Lower lobe of right lung (tissue), 2 donors: ENCODE data around the gene TEC. TPM values are rescaled to one million over a fixed set of nuclear protein-coding genes. Genes with fewer than 3 reads are reported as not detected.
A peak's percentile ranks its signal among the peaks of the same experiment; 100 is the strongest.

Experiments
- ATAC-seq, 2 donors: fragments of 200-7000 bp; cut with Tn5 transposase; one replicate each; pipeline ENCODE4 v1.9.1; 2020 to 2022; ENCODE audit warnings: mild to moderate bottlenecking in 2 of 2, moderate library complexity in 2 of 2
- DNase-seq: peaks from one replicate; pipeline ENCODE4 v3.0.0-alpha.2; 2020
- H3K27ac ChIP-seq: fragments of 200-600 bp; one replicate; pipeline ENCODE4 v1.8.0; 2022
- H3K27me3 ChIP-seq: fragments of 200-600 bp; one replicate; pipeline ENCODE4 v1.8.0; 2022; ENCODE audit warnings: low read depth
- H3K36me3 ChIP-seq: fragments of 200-600 bp; one replicate; pipeline ENCODE4 v1.8.0; 2022; ENCODE audit warnings: mild to moderate bottlenecking
- H3K4me1 ChIP-seq: fragments of 200-600 bp; one replicate; pipeline ENCODE4 v1.8.0; 2022
- H3K4me3 ChIP-seq: fragments of 200-600 bp; one replicate; pipeline ENCODE4 v1.8.0; 2022; ENCODE audit warnings: mild to moderate bottlenecking
- H3K9me3 ChIP-seq: fragments of 200-600 bp; one replicate; pipeline ENCODE4 v1.8.0; 2022
- intact Hi-C: fragments of 100-400 bp; cut with DNase I; formaldehyde crosslinking; loops from one replicate; pipeline ENCODE4 v1.11.0; 2022
- total RNA-seq: library from RNA; stranded (reverse); fragmentation: NEBNext Ultra II Directional; extraction: Animal tissue kit (Norgen Biotek cat#: 25700); gene quantifications from one replicate; pipeline ENCODE4 v1.2.1, GENCODE V29; 2021
- TF ChIP-seq, protein P1 (sequence below): fragments of 200-600 bp; IDR thresholded peaks from one replicate; pipeline ENCODE4 v1.8.0; 2022; ENCODE audit warnings: antibody characterized with exemption, mild to moderate bottlenecking
- donor health status: DM: no; HTN: yes; CAD: no; lungs with severe emphysema.

Gene TEC
- total RNA-seq, 1 donor from 2014 or later, result 7.4 TPM

DNA sequence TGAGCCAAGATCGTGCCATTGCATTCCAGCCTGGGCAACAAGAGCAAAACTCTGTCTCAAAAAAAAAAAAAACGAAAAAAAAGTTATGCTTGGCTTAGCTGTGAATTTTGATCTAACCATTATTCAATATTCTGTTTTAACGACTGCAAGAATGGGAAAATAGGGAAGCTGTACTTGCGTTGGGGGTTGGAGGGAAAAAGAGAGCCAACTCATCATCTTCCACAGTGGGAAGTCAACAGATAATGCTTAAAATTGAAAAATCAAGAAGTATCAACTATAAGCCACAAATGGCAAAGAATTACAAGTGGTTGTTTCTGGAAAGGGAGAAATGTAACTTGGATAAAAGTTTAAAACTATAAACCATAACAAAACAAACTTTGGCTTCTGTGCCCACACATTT, 2.9 kb downstream of the TEC start:
- no peak overlapping the region for H3K27ac ChIP-seq
- TF ChIP-seq, protein P1, sequence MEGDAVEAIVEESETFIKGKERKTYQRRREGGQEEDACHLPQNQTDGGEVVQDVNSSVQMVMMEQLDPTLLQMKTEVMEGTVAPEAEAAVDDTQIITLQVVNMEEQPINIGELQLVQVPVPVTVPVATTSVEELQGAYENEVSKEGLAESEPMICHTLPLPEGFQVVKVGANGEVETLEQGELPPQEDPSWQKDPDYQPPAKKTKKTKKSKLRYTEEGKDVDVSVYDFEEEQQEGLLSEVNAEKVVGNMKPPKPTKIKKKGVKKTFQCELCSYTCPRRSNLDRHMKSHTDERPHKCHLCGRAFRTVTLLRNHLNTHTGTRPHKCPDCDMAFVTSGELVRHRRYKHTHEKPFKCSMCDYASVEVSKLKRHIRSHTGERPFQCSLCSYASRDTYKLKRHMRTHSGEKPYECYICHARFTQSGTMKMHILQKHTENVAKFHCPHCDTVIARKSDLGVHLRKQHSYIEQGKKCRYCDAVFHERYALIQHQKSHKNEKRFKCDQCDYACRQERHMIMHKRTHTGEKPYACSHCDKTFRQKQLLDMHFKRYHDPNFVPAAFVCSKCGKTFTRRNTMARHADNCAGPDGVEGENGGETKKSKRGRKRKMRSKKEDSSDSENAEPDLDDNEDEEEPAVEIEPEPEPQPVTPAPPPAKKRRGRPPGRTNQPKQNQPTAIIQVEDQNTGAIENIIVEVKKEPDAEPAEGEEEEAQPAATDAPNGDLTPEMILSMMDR, result no peak
- intact Hi-C loops, result no loop called here
- H3K9me3 ChIP-seq, result no peaks in the 10 kb centered on the region
- no peaks in the 10 kb centered on the region for H3K27me3 ChIP-seq
- no peak for ATAC-seq
- peaks cover 15% of the 10 kb centered on the region for H3K4me1 ChIP-seq
- H3K36me3 ChIP-seq, result no peaks in the 10 kb centered on the region
- no peak for DNase-seq
- H3K4me3 ChIP-seq, result no peak overlapping the region

DNA sequence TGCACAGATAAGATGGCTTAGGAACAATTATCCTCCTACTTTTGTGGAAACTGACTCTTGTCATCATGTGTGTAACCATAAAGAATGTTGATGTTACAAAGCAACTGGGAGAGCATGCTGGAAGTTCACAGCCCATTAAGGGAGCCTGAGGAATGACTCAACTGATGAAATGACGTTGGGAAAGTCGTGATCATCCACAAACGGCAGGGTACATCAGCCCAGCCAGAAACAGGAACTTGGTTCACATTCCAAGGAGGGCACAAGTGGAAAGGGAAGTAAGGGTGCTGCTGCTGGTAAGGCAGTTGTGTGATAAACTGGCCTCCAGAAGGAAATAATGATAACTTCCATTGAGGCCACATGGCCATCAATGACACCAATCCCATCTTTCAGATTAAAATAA, 6.7 kb downstream of the TEC start:
- H3K27me3 ChIP-seq, result no peaks in the 10 kb centered on the region
- H3K4me3 ChIP-seq, result no peak overlapping the region
- TF ChIP-seq, protein P1, result no peak
- H3K9me3 ChIP-seq, result no peaks in the 10 kb centered on the region
- peak; percentile 42 to 60 for ATAC-seq
- H3K36me3 ChIP-seq, result no peaks in the 10 kb centered on the region
- no peaks in the 10 kb centered on the region for H3K4me1 ChIP-seq
- H3K27ac ChIP-seq, result no peak overlapping the region
- intact Hi-C loops, result no loop called here
- no peak for DNase-seq

DNA sequence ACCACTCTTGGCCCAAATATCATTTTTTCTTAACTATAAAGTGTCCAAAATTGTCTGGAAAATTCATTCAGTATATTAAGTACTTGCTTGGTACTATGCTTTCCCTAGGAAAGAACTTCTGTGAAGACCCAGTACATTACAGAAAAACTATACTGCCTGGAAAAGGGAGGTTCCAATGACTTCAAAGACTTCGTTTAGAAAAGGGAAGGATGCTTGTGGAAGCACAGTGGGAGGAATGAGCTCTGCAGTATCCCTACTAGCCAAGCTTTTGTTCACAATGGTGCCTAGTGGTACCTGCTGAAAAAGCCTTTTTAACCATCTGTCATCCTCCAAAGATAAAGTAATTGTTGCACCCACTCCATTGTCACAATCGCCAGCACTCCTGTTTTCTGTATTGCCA, 7.2 kb downstream of the TEC start:
- intact Hi-C loops, result no loop called here
- no peaks in the 10 kb centered on the region for H3K9me3 ChIP-seq
- ATAC-seq (no peak), DNase-seq (no peak)
- H3K27me3 ChIP-seq, result no peaks in the 10 kb centered on the region
- no peaks in the 10 kb centered on the region for H3K36me3 ChIP-seq
- H3K27ac ChIP-seq, result no peak overlapping the region
- no peak overlapping the region for H3K4me3 ChIP-seq
- TF ChIP-seq, protein P1, result no peak
- H3K4me1 ChIP-seq, result no peaks in the 10 kb centered on the region

DNA sequence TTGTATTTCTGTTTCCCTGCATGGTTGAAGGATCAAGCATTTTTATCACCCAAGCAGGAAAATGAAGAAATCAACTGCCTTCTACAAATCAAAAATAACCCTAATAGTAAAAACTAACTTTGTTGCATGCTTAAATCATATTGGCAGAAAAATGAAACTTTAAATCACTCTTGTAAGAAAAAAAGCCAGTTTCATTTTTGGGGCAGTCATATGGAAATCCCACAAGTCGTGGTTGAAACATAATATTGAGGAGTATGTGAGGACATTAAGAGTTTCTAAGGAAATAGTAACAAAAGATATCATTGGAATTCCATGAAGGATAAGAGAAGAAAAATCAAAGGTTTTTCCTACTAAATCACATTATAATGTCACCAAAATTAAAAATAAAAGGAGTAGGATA, 8.4 kb downstream of the TEC start:
- intact Hi-C loops, result no loop called here
- DNase-seq (no peak), ATAC-seq (no peak)
- no peaks in the 10 kb centered on the region for H3K27me3 ChIP-seq
- no peaks in the 10 kb centered on the region for H3K4me1 ChIP-seq
- TF ChIP-seq, protein P1, result no peak
- H3K9me3 ChIP-seq, result no peaks in the 10 kb centered on the region
- H3K4me3 ChIP-seq, result no peak overlapping the region
- no peak overlapping the region for H3K27ac ChIP-seq
- H3K36me3 ChIP-seq, result no peaks in the 10 kb centered on the region

GRCh38 chr4:48259748-48260147, 9.9 kb downstream of the TEC start:
- ATAC-seq, result no peak

More at GRCh38 chr4:48259748-48260147, 9.9 kb downstream of the TEC start:
- no peak overlapping the region for H3K4me3 ChIP-seq
- no peak for DNase-seq
- H3K9me3 ChIP-seq, result no peaks in the 10 kb centered on the region
- TF ChIP-seq, protein P1, result no peak
- H3K27ac ChIP-seq, result no peak overlapping the region
- H3K36me3 ChIP-seq, result no peaks in the 10 kb centered on the region
- no peaks in the 10 kb centered on the region for H3K27me3 ChIP-seq
- intact Hi-C loops, result no loop called here
- peaks cover 8% of the 10 kb centered on the region for H3K4me1 ChIP-seq
